Measurements from ENCODE around the gene MAPK11. TPM values are rescaled to one million over a fixed set of nuclear protein-coding genes. Genes with fewer than 3 reads are reported as not detected.

MAPK11 gene
- total RNA-seq, 1 experiment from 2014 or later = 7.6 TPM

- peaks cover 21% of the 10 kb centered on the region for H3K36me3 ChIP-seq (ENCODE audit: low read depth, low read length)
- no peak overlapping the region for H3K27ac ChIP-seq (ENCODE audit: low read length)
- H3K9me2 ChIP-seq (replicated peaks; ENCODE audit: low read length) = no peaks in the 10 kb centered on the region
- no peaks in the 10 kb centered on the region for H3K27me3 ChIP-seq (ENCODE audit: low read length)
- no peak overlapping the region for H3K9ac ChIP-seq (ENCODE audit: low read length)
- ChIA-PET POLR2A (ENCODE audit: unreplicated experiment) (no interaction called here), CTCF (no interaction called here)
- no peak overlapping the region for H3K4me3 ChIP-seq (ENCODE audit: low read length)
- H3K79me2 ChIP-seq (ENCODE audit: low read length) = no peaks in the 10 kb centered on the region
- DNase-seq (no peak), ATAC-seq (no peak)
- H3F3A ChIP-seq (ENCODE audit: low read length, unreplicated experiment) = no peaks in the 10 kb centered on the region
- H2AFZ ChIP-seq (ENCODE audit: low read length) = no peak overlapping the region
- H4K20me1 ChIP-seq (ENCODE audit: low read length) = no peaks in the 10 kb centered on the region
- TF ChIP-seq EZH2 (IDR thresholded peaks at IDR 0.05; ENCODE audit: low read length, unreplicated experiment) (no peak), EZH2phosphoT487 (IDR thresholded peaks at IDR 0.05; ENCODE audit: borderline replicate concordance, low read length) (no peak), CTCF (conservative IDR thresholded peaks at IDR 0.05; ENCODE audit: low read depth, low read length) (no peak)
- intact Hi-C loops (cut with micrococcal nuclease) = loop anchor here (5.0 kb wide), 1 partner anchor 70 kb away; the partner anchor contains the start of gene PPP6R2
- H3K4me2 ChIP-seq (ENCODE audit: low read length) = no peak overlapping the region
- no TSS peak for BruUV-seq (replicated peaks)
- no peaks in the 10 kb centered on the region for H3K9me3 ChIP-seq (ENCODE audit: low read length)
- H3K4me1 ChIP-seq (ENCODE audit: insufficient read depth, low read length) = peaks cover 11% of the 10 kb centered on the region
These were observed 2.0 kb upstream of the MAPK11 start for GRCh38 chr22:50272044-50272802.

- DNase-seq (peak; percentile 56), ATAC-seq (peak; percentile 31)
- H3K79me2 ChIP-seq (ENCODE audit: low read length) = no peaks in the 10 kb centered on the region
- no peaks in the 10 kb centered on the region for H3K9me2 ChIP-seq (replicated peaks; ENCODE audit: low read length)
- intact Hi-C loops (cut with micrococcal nuclease) = loop anchor here (5.0 kb wide), 1 partner anchor 71 kb away; the partner anchor contains the start of gene PPP6R2
- no peak overlapping the region for H3K27ac ChIP-seq (ENCODE audit: low read length)
- no TSS peak for BruUV-seq (replicated peaks)
- peak overlapping the region; percentile 68 for H3K4me3 ChIP-seq (ENCODE audit: low read length)
- POLR2A ChIA-PET (ENCODE audit: unreplicated experiment) = no interaction called here
- CTCF ChIA-PET = interaction anchor here (0.6 kb wide), 1 partner anchor 19 kb away, joined by 16 read pairs; no protein-coding TSS in a partner anchor
- no peak overlapping the region for H2AFZ ChIP-seq (ENCODE audit: low read length)
- peaks cover 11% of the 10 kb centered on the region for H3K4me1 ChIP-seq (ENCODE audit: insufficient read depth, low read length)
- H3K4me2 ChIP-seq (ENCODE audit: low read length) = peak overlapping the region; percentile 95
- peaks cover 14% of the 10 kb centered on the region for H3K36me3 ChIP-seq (ENCODE audit: low read depth, low read length)
- no peaks in the 10 kb centered on the region for H3F3A ChIP-seq (ENCODE audit: low read length, unreplicated experiment)
- no peaks in the 10 kb centered on the region for H3K27me3 ChIP-seq (ENCODE audit: low read length)
- H3K9ac ChIP-seq (ENCODE audit: low read length) = no peak overlapping the region
- H4K20me1 ChIP-seq (ENCODE audit: low read length) = no peaks in the 10 kb centered on the region
- TF ChIP-seq EZH2 (IDR thresholded peaks at IDR 0.05; ENCODE audit: low read length, unreplicated experiment) (no peak), CTCF (conservative IDR thresholded peaks at IDR 0.05; ENCODE audit: low read depth, low read length) (no peak), EZH2phosphoT487 (IDR thresholded peaks at IDR 0.05; ENCODE audit: borderline replicate concordance, low read length) (no peak)
- H3K9me3 ChIP-seq (ENCODE audit: low read length) = no peaks in the 10 kb centered on the region
These were observed 1.4 kb upstream of the MAPK11 start for GRCh38 chr22:50271519-50271970.
